KOPT-K1 (cell line): ENCODE measurements around the gene LTBR.
"Not testable (repeated sequence)": the region's sequence is repeated elsewhere in the genome, so short reads cannot be mapped to it uniquely, and the experiment has no call there.

Experiments
- H3K27ac ChIP-seq: fragments of 200-600 bp; sonication (generic); 2 replicates; pipeline ENCODE4 v1.5.1; 2016; ENCODE audit warnings: antibody characterized with exemption, mild to moderate bottlenecking, low read depth, low read length; ENCODE audit not compliant: poor library complexity, severe bottlenecking
- H3K36me3 ChIP-seq: fragments of 200-600 bp; sonication (generic); 2 replicates; pipeline ENCODE4 v1.5.1; 2017; ENCODE audit warnings: antibody characterized with exemption, mild to moderate bottlenecking, low read length, moderate library complexity; ENCODE audit not compliant: insufficient read depth
- H3K9me3 ChIP-seq: fragments of 200-600 bp; sonication (generic); 2 replicates; pipeline ENCODE4 v1.5.1; 2017; ENCODE audit warnings: antibody characterized with exemption, low read length, mild to moderate bottlenecking; ENCODE audit not compliant: insufficient read depth, poor library complexity, severe bottlenecking

Gene LTBR

DNA sequence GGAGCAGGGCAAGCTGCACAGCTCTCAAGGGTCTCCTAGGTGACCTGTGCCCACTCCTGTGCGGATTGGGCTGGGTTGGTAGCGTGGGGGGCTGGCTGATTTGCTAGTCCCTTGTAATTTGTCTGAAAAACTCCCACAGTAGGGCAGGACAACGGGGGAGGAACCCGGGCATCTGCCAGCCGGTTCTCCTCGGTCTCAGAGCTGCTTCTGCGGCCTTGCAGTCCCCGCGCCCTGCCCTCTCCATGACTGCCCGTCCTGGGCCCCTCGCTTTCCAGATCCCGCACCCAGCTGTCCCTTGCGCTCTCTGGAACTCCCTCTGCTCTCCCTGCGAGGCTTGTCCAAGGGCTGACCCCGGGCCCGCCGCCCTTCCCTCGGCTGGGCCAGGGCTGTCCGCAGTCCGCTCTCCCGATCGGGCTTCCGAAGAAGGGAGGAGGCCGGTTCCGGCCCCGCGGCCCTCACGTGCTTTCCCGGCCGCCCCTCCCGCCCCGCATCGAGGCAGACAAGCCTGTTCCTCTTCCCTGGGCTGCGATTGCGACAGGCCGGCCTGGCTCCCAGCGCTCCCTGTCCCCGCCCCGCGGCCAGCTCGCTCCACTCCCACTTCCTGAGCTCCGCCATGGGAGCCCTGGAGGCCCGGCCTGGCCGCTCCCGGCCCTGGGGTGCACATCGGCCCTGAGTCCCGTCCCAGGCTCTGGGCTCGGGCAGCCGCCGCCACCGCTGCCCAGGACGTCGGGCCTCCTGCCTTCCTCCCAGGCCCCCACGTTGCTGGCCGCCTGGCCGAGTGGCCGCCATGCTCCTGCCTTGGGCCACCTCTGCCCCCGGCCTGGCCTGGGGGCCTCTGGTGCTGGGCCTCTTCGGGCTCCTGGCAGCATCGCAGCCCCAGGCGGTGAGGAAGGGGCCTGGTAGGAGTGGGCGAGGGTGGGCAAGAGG, at the start of gene LTBR:
Gene LTBR (plus strand): TSS at position 591 of the 927 bp plus-strand sequence. CDS start 197 bp downstream, at position 788.
- Histone ChIP-seq H3K36me3 (no peaks in the 10 kb centered on the region), H3K27ac (no peak within 1 kb of the TSS), H3K9me3 (no peaks in the 10 kb centered on the region)

DNA sequence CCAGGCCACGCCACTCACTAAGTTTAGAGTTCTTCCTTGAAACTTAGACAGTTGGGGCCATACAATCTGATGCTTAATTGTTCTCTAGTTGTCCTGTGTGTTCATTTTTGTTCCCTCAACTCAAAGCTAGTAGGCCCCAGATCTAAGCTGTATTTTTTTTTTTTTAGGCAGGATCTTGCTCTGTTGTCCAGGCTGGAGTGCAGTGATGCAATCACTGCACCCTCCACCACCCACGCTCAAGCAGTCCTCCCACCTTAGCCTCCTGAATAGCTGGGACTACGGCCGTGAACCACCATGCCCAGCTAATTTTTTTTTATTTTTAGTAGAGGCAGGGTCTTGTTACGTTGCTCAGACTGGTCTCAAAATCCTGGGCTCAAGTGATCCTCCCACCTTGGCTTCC, 49.6 kb upstream of the LTBR start:
- peak overlapping the region; percentile 99 for H3K27ac ChIP-seq
- H3K9me3 ChIP-seq: no peaks in the 10 kb centered on the region
- H3K36me3 ChIP-seq: peaks cover 56% of the 10 kb centered on the region

DNA sequence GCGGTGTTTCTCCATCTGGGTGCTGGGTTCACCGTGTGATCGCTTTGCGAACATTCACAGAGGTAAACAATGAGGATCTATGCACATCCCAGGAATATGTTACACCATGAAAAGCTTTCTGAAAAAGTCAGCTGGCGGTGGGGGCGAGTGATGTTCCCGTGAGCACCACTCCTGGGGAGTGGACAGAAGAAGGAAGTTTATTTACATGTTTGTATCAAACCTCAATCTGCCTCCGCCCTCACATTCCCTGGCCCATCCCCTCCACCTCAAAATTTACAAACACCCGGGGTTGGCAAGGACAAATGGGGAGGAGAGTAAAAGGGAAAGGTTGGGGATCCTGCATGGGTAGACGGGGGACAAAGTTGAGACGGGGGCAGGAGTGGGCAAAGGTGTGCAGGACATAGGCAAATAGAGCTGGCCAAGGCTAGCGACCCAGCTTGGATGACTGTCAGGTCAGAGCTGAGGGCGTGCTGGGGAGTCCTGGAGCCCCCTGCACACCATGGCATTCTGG, 49.0 kb upstream of the LTBR start:
- Histone ChIP-seq H3K27ac (peak overlapping the region; percentile 99), H3K36me3 (peaks cover 49% of the 10 kb centered on the region), H3K9me3 (no peaks in the 10 kb centered on the region)

DNA sequence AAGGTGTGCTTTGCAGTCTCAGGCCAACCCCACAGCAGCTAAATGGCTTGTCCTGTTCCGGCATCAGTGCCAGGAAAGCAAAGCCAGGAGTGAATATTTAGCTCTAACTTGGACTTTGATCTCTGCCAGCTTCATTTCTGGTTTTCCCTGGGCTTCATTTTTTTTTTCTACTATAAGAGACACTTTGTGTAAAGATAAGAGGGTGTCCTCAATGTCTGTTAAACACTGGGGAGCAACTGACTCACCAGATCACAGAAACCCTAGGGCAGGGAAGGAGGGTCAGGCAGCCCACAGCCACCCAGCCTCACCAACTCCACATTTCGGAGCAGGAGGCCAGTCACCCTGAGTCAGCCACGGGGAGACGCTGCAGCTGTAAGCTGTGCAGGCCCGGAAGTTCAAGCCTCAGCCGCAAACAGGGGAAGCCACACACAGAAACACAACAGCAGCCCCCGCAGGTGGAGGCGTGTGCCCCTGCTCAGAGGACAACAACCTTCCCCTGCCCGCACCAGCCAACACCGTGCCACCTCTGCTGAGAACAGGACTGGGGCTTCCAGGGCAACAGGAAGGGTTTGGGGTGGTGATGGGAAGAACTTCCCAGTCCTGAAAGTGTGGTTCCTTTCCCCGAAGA, 48.4 kb upstream of the LTBR start:
- Histone ChIP-seq H3K36me3 (peaks cover 44% of the 10 kb centered on the region), H3K9me3 (no peaks in the 10 kb centered on the region), H3K27ac (peak overlapping the region; percentile 99)

DNA sequence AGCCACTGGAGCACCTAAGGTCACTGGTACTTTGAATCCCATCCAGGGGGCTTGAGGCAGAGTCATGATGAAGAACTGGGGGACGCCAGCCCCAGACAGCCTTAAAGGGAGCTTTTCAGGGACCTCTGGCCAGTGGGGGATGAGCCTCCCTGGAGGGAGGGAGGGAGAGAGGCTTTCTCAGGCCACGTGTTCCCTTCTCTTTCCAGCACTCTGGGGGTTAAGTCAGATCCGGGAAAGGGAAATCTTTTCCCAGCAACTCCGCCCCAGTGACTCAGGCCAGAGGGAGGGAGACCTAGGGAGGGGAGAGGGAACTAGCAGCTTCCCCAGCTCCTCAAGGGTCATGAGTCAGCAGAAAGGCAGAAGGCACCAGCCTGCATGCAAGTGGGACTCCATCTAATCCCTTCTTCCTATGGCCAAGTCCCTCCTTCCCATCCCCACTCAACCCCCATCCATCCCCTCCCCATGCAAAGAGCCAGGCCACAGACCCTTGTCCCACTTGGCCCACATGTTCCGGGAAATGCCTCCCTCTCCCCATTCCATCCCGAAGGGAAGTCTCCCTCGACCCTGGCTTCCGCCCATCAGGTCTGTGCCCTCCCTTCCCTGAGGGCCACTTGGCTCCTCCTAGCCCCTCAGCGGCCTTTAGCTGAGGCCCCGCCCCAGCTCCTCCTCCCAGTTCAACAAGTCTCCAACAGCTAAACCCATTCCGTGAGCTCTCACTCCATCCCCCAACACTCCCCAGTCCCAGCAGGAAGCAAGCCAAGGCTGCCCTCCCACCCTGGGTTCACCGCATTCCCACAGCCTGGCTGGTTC, 47.7 kb upstream of the LTBR start:
- H3K9me3 ChIP-seq: no peaks in the 10 kb centered on the region
- H3K27ac ChIP-seq: peak overlapping the region; percentile 99
- peaks cover 36% of the 10 kb centered on the region for H3K36me3 ChIP-seq

DNA sequence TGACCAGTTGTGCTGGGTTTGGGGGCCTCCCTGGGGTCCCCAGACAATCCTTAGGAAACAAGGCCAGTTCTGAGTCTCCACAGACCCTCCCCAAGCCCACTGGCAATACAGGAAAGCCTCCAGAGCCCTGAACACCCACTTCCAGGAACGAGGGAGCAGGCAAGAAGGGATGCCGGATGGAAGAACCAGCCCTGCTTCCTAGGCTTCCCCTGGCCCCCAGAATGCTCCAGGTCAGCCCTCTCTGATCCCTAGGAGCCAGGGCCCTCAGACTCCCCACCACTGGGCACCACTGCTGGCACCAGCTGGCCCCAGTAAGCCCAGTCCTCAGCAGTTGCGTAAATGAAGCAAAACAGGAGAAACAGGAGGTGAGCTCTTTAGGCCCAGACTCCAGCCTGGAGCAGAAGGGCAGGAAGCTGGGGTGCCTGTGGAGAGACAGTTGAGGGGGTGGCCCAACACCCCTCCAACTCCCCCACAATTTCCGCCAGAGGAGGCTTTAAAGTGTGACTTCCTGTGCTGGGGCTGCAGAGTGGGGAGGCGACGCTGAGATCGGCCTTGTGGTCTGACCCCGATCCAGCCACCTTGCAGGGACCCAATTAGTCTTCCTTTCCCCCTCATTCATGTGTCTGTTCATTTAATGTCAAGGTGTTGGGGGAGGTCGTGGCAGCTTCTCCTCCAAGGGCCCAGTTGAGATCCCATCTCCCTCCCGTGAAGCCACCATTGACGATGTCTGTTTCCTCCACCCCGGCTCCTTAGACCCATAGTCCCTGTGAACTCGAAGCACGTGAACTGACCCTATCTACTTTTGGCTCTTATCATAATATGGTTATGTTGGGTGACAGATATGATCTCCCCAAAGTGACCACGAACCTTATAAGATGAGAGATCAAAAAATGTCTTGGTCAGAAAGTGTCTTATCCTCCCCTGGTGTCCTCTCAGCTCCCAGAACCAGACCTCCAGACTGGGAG, 46.8 kb upstream of the LTBR start:
- H3K9me3 ChIP-seq: no peaks in the 10 kb centered on the region
- H3K27ac ChIP-seq: peak overlapping the region; percentile 99
- peaks cover 28% of the 10 kb centered on the region for H3K36me3 ChIP-seq

DNA sequence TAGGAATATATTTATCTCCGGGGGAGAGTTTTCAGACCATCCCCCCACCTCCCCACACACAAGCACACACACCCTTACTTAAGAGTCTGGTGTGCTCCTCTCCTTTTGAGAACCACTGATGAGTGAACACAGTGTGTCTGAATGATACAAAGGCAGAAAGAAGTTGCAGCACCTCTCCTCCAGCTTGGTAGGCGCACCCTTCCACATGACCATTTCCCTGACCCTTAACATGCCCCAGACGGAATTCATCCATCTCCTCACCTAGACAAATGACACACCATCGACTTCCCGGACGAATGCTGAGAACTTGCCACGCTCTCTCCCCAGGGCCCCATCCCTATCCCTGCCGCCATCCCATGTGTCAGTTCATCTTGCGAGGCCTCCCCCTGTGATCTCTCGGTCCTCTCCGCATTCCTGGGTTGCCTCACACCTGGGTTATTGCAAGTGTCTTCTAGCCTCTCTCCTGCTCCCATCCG, 46.0 kb upstream of the LTBR start:
- H3K27ac ChIP-seq: peak overlapping the region; percentile 99
- no peaks in the 10 kb centered on the region for H3K9me3 ChIP-seq
- peaks cover 20% of the 10 kb centered on the region for H3K36me3 ChIP-seq

DNA sequence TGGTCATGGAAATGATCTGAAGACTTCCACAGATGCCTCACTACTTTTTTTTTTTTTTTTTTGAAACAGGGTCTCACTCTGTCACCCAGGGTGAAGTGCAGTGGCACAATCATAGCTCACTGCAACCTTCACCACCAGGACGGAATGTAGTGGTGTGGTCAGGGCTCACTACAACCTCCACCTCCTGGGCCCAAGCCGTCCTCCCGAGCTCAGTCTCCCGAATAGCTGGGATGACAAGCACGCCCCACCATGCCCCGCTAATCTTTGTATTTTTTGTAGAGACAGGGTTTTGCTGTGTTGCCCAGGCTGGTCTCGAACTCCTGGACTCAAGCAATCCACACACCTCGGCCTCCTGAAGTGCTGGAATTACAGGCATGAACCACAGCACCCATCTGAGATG, 45.4 kb upstream of the LTBR start:
- Histone ChIP-seq H3K36me3 (peaks cover 15% of the 10 kb centered on the region), H3K27ac (peak overlapping the region; percentile 99)

DNA sequence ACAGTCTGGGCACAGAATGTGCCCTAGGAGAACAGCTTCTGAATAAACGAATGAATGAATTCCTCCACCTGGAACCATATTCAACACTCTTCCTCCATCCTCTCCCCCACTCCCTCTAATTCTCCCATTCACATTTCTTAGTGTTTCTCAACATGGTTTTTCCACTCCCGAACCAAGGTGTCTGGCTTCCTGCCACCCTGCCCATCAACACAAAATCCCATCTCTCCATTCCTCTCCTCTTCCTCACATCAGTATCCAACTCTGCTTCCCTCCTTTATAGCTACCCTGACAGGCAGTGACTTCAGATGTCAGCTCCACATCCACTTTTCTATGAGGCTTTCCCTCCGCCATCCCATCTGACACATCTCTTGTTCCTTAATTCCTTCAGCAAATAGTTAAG, 45.0 kb upstream of the LTBR start:
- Histone ChIP-seq H3K36me3 (peaks cover 10% of the 10 kb centered on the region), H3K27ac (peak overlapping the region; percentile 99), H3K9me3 (no peaks in the 10 kb centered on the region)

More for the DNA sequence above, 45.4 kb upstream of the LTBR start:
- not testable (repeated sequence) for H3K9me3 ChIP-seq

DNA sequence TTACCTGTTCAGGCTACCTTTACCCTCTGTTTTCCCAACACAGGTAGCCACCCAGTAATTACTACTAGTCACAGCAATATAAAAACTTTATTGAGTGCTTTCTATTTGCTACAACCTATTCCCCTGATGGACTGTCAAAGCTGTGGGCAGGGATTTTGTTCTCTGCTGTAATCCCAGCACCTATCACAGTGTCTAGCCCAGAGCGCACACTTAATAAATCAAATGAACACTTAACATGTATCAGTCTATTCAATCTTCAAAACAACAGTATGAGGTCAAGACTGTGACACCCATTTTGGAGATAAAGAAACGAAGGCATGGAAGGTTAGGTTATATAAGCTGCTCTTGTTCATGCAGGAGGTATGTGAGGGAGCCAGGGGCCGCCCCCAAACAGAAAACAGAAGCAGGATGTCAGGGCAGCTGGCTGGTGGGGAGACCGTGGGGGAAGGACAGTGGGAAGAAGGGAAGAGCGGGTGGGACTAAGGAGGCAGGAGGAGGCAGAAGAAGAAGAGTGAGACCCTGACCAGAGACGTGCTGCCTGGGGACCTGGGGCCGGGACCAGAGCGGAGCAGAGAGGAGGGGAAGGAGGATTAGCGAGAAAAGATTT, 43.8 kb upstream of the LTBR start:
- peak overlapping the region; percentile 99 for H3K27ac ChIP-seq
- no peaks in the 10 kb centered on the region for H3K9me3 ChIP-seq
- no peaks in the 10 kb centered on the region for H3K36me3 ChIP-seq

DNA sequence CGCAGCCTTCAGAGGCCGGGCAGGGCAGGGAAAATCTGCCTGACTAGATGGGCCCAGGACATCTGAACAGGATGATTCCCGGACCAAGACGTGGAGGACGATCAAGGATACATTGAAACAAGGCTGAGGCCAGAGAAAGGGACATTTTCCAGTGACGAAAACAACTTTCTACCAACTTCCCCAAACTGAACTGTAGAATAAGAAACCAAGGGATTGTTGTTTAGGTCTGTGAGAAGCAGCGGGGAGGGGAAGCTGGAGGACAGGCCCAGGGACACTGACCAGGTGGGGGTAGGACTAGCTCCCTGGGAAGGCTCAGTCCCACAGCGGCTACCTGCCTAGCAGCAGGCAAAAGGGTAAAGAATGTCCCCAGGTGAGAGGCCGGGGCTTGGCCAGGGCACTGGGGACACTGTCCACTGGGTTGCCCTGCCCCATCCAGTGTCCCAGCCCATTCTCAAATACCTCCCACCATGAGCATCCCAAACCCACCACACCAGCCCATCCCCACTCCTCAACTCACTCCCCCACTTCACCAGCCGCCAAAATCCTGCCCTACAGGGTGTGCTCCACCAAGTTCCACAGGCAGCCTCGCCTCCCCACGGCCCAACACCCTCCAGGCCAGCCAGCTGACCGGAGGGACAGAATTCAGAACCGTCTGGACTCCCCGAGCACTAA, 43.1 kb upstream of the LTBR start:
- H3K36me3 ChIP-seq: no peaks in the 10 kb centered on the region
- no peaks in the 10 kb centered on the region for H3K9me3 ChIP-seq
- peak overlapping the region; percentile 99 for H3K27ac ChIP-seq

DNA sequence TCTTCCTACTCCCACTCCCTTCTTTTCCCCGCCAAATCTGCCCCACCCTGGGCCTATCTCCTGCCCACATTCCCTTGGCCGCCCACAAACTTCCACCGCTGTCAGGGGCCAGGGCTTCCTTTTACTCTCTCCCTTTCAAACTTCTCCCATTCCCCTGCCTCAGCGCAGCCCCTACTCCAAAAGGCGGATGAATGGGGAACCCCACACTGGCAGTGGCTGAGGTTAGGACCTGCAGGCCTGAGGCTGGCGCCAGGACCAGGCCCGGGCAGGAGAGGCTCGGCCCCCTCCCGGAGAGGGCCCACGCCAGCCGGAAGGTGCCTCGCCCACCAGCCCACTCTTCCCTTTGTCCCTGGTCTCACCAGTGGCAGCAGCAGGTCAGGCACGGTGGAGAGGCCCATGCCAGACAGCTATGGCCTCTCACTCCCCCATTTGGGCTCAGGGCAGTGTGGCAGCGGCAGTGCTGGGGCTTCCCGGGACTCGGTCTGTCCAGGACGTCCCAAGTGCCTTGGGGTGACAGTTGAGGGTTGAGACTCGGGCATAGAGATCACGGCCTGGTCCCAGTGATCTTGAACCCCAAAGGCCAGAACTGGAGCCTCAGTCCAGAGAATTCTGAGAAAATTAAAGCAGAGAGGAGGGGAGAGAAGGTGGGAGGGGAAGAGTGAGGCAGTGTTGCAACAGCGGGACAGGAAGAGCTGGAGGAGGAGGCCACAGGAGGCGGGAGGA, 42.4 kb upstream of the LTBR start, which contains the start of gene TNFRSF1A:
Gene TNFRSF1A (minus strand): TSS at position 660 of the 723 bp plus-strand sequence. CDS start 262 bp downstream, at position 398.
- no peaks in the 10 kb centered on the region for H3K36me3 ChIP-seq
- peak within 1 kb of the TSS; percentile 99 for H3K27ac ChIP-seq
- H3K9me3 ChIP-seq: no peaks in the 10 kb centered on the region
